Adrenal gland (tissue), 12 donors: ENCODE measurements around the gene MRPS5. TPM values are rescaled to one million over a fixed set of nuclear protein-coding genes. Genes with fewer than 3 reads are reported as not detected.

Experiments used
- DNase-seq, 7 donors: peaks; one replicate each; pipeline ENCODE4 v3.0.0-alpha.2; 2019 to 2020
- H3K27ac ChIP-seq, 5 donors: fragments of 200-600 bp; sonication (generic) in 4 of 5; 1 replicate in 3 of 5; 2 replicates in 2 of 5; pipeline versions ENCODE4 v1.5.1 to v1.8.0; 2016 to 2020; ENCODE audit warnings: mild to moderate bottlenecking in 1 of 5
- H3K27me3 ChIP-seq: fragments of 200-600 bp; 2 replicates; pipeline ENCODE4 v1.8.0; 2021
- H3K36me3 ChIP-seq, 2 donors: fragments of 200-600 bp; replicated peaks in 1 of 2; 1 replicate in 1 of 2; 2 replicates in 1 of 2; pipeline versions ENCODE4 v1.5.1 to v1.8.0; 2018 to 2022
- H3K4me1 ChIP-seq, 2 donors: fragments of 200-600 bp; replicated peaks in 1 of 2; 1 replicate in 1 of 2; 2 replicates in 1 of 2; pipeline versions ENCODE4 v1.5.1 to v1.8.0; 2018 to 2021
- H3K4me3 ChIP-seq, 4 donors: fragments of 200-600 bp; sonication (generic) in 3 of 4; one replicate each; pipeline ENCODE4 v1.5.1; 2016 to 2018
- H3K9me3 ChIP-seq, 3 donors: fragments of 200-600 bp; sonication (generic) in 1 of 3; replicated peaks in 1 of 3; 1 replicate in 2 of 3; 2 replicates in 1 of 3; pipeline versions ENCODE4 v1.5.1 to v1.8.0; 2016 to 2021
- CTCF ChIP-seq, 6 experiments: fragments of 450-650 bp in 4 of 6; fragments of 200-600 bp in 2 of 6; sonication (generic) in 1 of 6; IDR thresholded peaks; 1 replicate in 5 of 6; 2 replicates in 1 of 6; pipeline versions ENCODE4 v1.5.1 to v1.8.0; 2016 to 2021; ENCODE audit warnings: antibody characterized with exemption in 6 of 6, mild to moderate bottlenecking in 2 of 6, moderate library complexity in 1 of 6
- POLR2A ChIP-seq, 2 donors: fragments of 450-650 bp; IDR thresholded peaks; one replicate each; pipeline ENCODE4 v1.6.1; 2017; ENCODE audit warnings: antibody characterized with exemption in 2 of 2, mild to moderate bottlenecking in 2 of 2, moderate library complexity in 1 of 2
- WGBS, 4 donors: extraction: QIAGEN DNeasy Blood & Tissue Kit in 2 of 4; methylation state at CpG; one replicate each; pipeline versions ENCODE4 v1.1.5 to v1.1.7; 2013 to 2017; 5-methylcytosine and 5-hydroxymethylcytosine counted together
- intact Hi-C, 2 donors: fragments of 100-400 bp; cut with DNase I; formaldehyde crosslinking; loops; one replicate each; pipeline versions ENCODE4 v1.14.1 to v1.15.0; 2022 to 2023
- polyA plus RNA-seq, 3 donors: library from polyadenylated mRNA; stranded (reverse); fragments of 200-250 nt in 2 of 3; fragments of 350-450 nt in 1 of 3; fragmentation: Illumina TruSeq in 1 of 3; extraction: RNeasy Lipid Tissue Mini Kit (QIAGEN cat#74804) in 1 of 3; gene quantifications; one replicate each; pipeline ENCODE4 v1.2.3, GENCODE V29; 2013 to 2014
- total RNA-seq, 9 donors: library from RNA; depleted of rRNA in 4 of 9; stranded (reverse); fragments of >200 nt in 4 of 9; fragments of 120-200 nt in 1 of 9; fragmentation: NEBNext Ultra II Directional in 1 of 9; extraction: Animal tissue kit (Norgen Biotek cat#: 25700) in 1 of 9; gene quantifications; one replicate each; pipeline versions ENCODE4 v1.1.0 to v1.2.4, GENCODE V29; 2013 to 2023
- donor health status: healthy with polysubstance abuse.
- donor health status: Bipolar disorder and iron deficiency.
- donor health status: DM: yes; HTN: yes; CAD: no.
- donor health status: DM: no; HTN: no; CAD: no.
- donor health status: DM: no; HTN: no; CAD: no.
- donor health status: DM: yes; HTN: yes; CAD: no.

MRPS5 gene
- total and polyA plus RNA-seq, 12 donors: 41.0 to 99.0 (median 60.3) TPM

- H3K27ac ChIP-seq: no peak overlapping the region
Observed at GRCh38 chr2:95044601-95045000, 77.0 kb downstream of the MRPS5 start.

GRCh38 chr2:95043300-95044093, 78.1 kb downstream of the MRPS5 start:
- Histone ChIP-seq H3K27ac (peak overlapping the region in 1 of 5 donors; percentile 13), H3K27me3 (no peaks in the 10 kb centered on the region), H3K4me3 (no peak overlapping the region), H3K4me1 (peaks cover 0 to 4% of the 10 kb centered on the region in 2 donors), H3K36me3 (no peaks in the 10 kb centered on the region), H3K9me3 (no peaks in the 10 kb centered on the region)
- DNase-seq: peak; percentile 84 to 92 (median 91)
- WGBS, 4 donors: 36 to 54% (median 41%) methylated on average over 12 to 17 of the region's 17 CpGs
- TF ChIP-seq POLR2A (IDR thresholded peaks at IDR 0.05) (no peak), CTCF (IDR thresholded peaks at IDR 0.05) (no peak)
- intact Hi-C loops: no loop called here

More at GRCh38 chr2:95044601-95045000, 77.0 kb downstream of the MRPS5 start:
- Histone ChIP-seq H3K36me3 (no peaks in the 10 kb centered on the region), H3K27me3 (no peaks in the 10 kb centered on the region), H3K9me3 (no peaks in the 10 kb centered on the region), H3K4me3 (no peak overlapping the region), H3K4me1 (peaks cover 0 to 4% of the 10 kb centered on the region in 2 donors)
- TF ChIP-seq CTCF (IDR thresholded peaks at IDR 0.05) (no peak), POLR2A (IDR thresholded peaks at IDR 0.05) (no peak)
- intact Hi-C loops: no loop called here
- 75 to 82% (median 77%) methylated on average over 2 to 5 of the region's 5 CpGs for WGBS, 4 donors
- no peak for DNase-seq

GRCh38 chr2:95042472-95043271, 78.9 kb downstream of the MRPS5 start:
- H3K4me3 ChIP-seq: no peak overlapping the region
- TF ChIP-seq POLR2A (IDR thresholded peaks at IDR 0.05): no peak
- no peak for TF ChIP-seq CTCF (IDR thresholded peaks at IDR 0.05)
- H3K27ac ChIP-seq: no peak overlapping the region
- intact Hi-C loops: no loop called here
- H3K9me3 ChIP-seq: no peaks in the 10 kb centered on the region
- H3K4me1 ChIP-seq: peaks cover 0 to 4% of the 10 kb centered on the region in 2 donors
- no peak for DNase-seq
- WGBS, 4 donors: 59 to 70% (median 70%) methylated on average over 5 to 7 of the region's 7 CpGs
- H3K36me3 ChIP-seq: no peaks in the 10 kb centered on the region
- no peaks in the 10 kb centered on the region for H3K27me3 ChIP-seq

GRCh38 chr2:95041824-95042442, 79.7 kb downstream of the MRPS5 start:
- H3K27me3 ChIP-seq: no peaks in the 10 kb centered on the region
- H3K4me3 ChIP-seq: no peak overlapping the region
- no peaks in the 10 kb centered on the region for H3K36me3 ChIP-seq
- intact Hi-C loops: no loop called here
- WGBS, 4 donors: 68 to 81% (median 73%) methylated on average over 11 of the region's 11 CpGs
- no peak for DNase-seq
- peaks cover 0 to 4% of the 10 kb centered on the region in 2 donors for H3K4me1 ChIP-seq
- no peaks in the 10 kb centered on the region for H3K9me3 ChIP-seq
- no peak overlapping the region for H3K27ac ChIP-seq
- TF ChIP-seq CTCF (IDR thresholded peaks at IDR 0.05): no peak
- no peak for TF ChIP-seq POLR2A (IDR thresholded peaks at IDR 0.05)
